HepG2 (cell line): ENCODE data around the gene CHST12. TPM values are rescaled to one million over a fixed set of nuclear protein-coding genes. Genes with fewer than 3 reads are reported as not detected.

Experiments used
- ATAC-seq: fragments of 200-7000 bp; cut with Tn5 transposase; 3 replicates; pipeline ENCODE4 v1.9.1; 2020; ENCODE audit warnings: mild to moderate bottlenecking, moderate library complexity
- BruUV-seq: library from RNA; stranded (reverse); fragments of 400-500 nt; replicated peaks from 2 replicates; lab custom pipeline; 2021; lab: Mats Ljungman, UMichigan
- CTCF ChIA-PET: fragments of 300-600 bp; formaldehyde crosslinking; extraction: SDS; loops from one replicate; lab custom pipeline; 2021; ENCODE audit warnings: low total read pairs, inconsistent platforms, low intra/inter-chr PET ratio; lab: Yijun Ruan, JAX
- POLR2A ChIA-PET: fragments of 350-600 bp; sonication (Branson Sonifier 250); formaldehyde crosslinking; loops from one replicate; lab custom pipeline; 2020; ENCODE audit warnings: antibody characterized with exemption, inconsistent platforms; lab: Yijun Ruan, JAX
- DNase-seq: peaks from one replicate; pipeline ENCODE4 v3.0.0-alpha.2; 2015; ENCODE audit warnings: low spot score
- FAIRE-seq: peaks from 3 replicates; lab custom pipeline; 2011; peaks lifted over from hg19 to GRCh38; lab: Jason Lieb, UNC
- H2AFZ ChIP-seq: one replicate; pipeline ENCODE4 v1.6.1; 2011; ENCODE audit warnings: low read length, inconsistent platforms
- H3K27ac ChIP-seq: fragments of 300-600 bp; 3 replicates; pipeline ENCODE4 v1.8.0; 2011; ENCODE audit warnings: mixed run types, mild to moderate bottlenecking, mixed read lengths, low read length, inconsistent platforms; ENCODE audit not compliant: insufficient read depth; ENCODE audit errors: extremely low read length
- H3K27me3 ChIP-seq, 2 experiments: fragments of 200-600 bp in 1 of 2; 2 replicates in 1 of 2; 3 replicates in 1 of 2; pipeline versions ENCODE4 v1.6.0 to v1.8.0; 2011; ENCODE audit warnings: low read length in 2 of 2, mild to moderate bottlenecking in 2 of 2, moderate library complexity in 2 of 2, inconsistent platforms in 1 of 2; ENCODE audit not compliant: insufficient read depth in 2 of 2, control insufficient read depth in 1 of 2
- H3K36me3 ChIP-seq, 2 experiments: fragments of 200-600 bp in 1 of 2; replicated peaks in 1 of 2; 2 replicates in 1 of 2; 3 replicates in 1 of 2; pipeline versions ENCODE4 v1.5.1 to v1.8.0; 2011; ENCODE audit warnings: low read length in 2 of 2, inconsistent platforms in 1 of 2; ENCODE audit not compliant: insufficient read depth in 2 of 2, control insufficient read depth in 1 of 2
- H3K4me1 ChIP-seq: 2 replicates; pipeline ENCODE4 v1.5.1; 2012; ENCODE audit warnings: low read length, inconsistent platforms; ENCODE audit not compliant: insufficient read depth
- H3K4me2 ChIP-seq: 2 replicates; pipeline ENCODE4 v1.6.0; 2011; ENCODE audit warnings: low read depth, low read length, inconsistent platforms
- H3K4me3 ChIP-seq, 3 experiments: fragments of 200-600 bp in 1 of 3; sonication (generic), shearing (Covaris generic) in 1 of 3; replicated peaks in 1 of 3; 2 replicates each; pipeline ENCODE4 v1.5.1; 2011 to 2016; ENCODE audit warnings: low read length in 3 of 3, inconsistent platforms in 2 of 3, low read depth in 2 of 3, mild to moderate bottlenecking in 2 of 3, control low read depth in 1 of 3, mixed read lengths in 1 of 3; ENCODE audit not compliant: insufficient read depth in 1 of 3
- H3K79me2 ChIP-seq: one replicate; pipeline ENCODE4 v1.6.1; 2011; ENCODE audit warnings: low read length, inconsistent platforms; ENCODE audit not compliant: insufficient read depth
- H3K9ac ChIP-seq: 2 replicates; pipeline ENCODE4 v1.6.0; 2011; ENCODE audit warnings: mild to moderate bottlenecking, low read depth, low read length, inconsistent platforms; ENCODE audit not compliant: insufficient read depth
- H3K9me3 ChIP-seq: 2 replicates; pipeline ENCODE4 v1.5.1; 2012; ENCODE audit warnings: mild to moderate bottlenecking, low read length
- H4K20me1 ChIP-seq: 2 replicates; pipeline ENCODE4 v1.6.0; 2011; ENCODE audit warnings: inconsistent platforms, mild to moderate bottlenecking, low read length, moderate library complexity; ENCODE audit not compliant: insufficient read depth
- ELF4 ChIP-seq: sonication (generic); formaldehyde crosslinking; IDR thresholded peaks from 2 replicates; pipeline ENCODE4 v1.5.0; 2020; ENCODE audit warnings: missing genetic modification reagents, mild to moderate bottlenecking, moderate library complexity, borderline replicate concordance
- HIC2 ChIP-seq: sonication (generic); formaldehyde crosslinking; IDR thresholded peaks from 2 replicates; pipeline ENCODE4 v1.9.0; 2022; ENCODE audit warnings: low read depth, missing genetic modification reagents
- HNRNPLL ChIP-seq: fragments of 200-400 bp; formaldehyde crosslinking; IDR thresholded peaks from 2 replicates; pipeline ENCODE4 v1.6.1; 2017; ENCODE audit warnings: mild to moderate bottlenecking, low read depth, low read length; ENCODE audit not compliant: poor library complexity, severe bottlenecking
- XRCC5 ChIP-seq: fragments of 200-400 bp; formaldehyde crosslinking; optimal IDR thresholded peaks from 2 replicates; pipeline ENCODE3; 2017; ENCODE audit warnings: mild to moderate bottlenecking, low read length
- ZNF34 ChIP-seq: sonication (generic); formaldehyde crosslinking; IDR thresholded peaks from 2 replicates; pipeline ENCODE4 v1.4.0; 2020; ENCODE audit warnings: mild to moderate bottlenecking, missing genetic modification reagents, borderline replicate concordance
- ZNF382 ChIP-seq: sonication (generic); formaldehyde crosslinking; IDR thresholded peaks from 2 replicates; pipeline ENCODE4 v1.5.0; 2020; ENCODE audit warnings: missing genetic modification reagents, mild to moderate bottlenecking, borderline replicate concordance
- WGBS: methylation state at CpG from one replicate; pipeline ENCODE4 v1.1.6; 2017; ENCODE audit warnings: low lambda C conversion rate; 5-methylcytosine and 5-hydroxymethylcytosine counted together
- in situ Hi-C: cut with HindIII; loops from 2 replicates; pipeline ENCODE4 v1.10.0; 2017; ENCODE audit warnings: low pct_unique_long_range_greater_than_20kb; ENCODE audit not compliant: extremely low pct_ligation_motif_present
- intact Hi-C: fragments of 100-400 bp; cut with micrococcal nuclease; formaldehyde crosslinking; loops from one replicate; pipeline ENCODE4 v1.10.0; 2022; ENCODE audit not compliant: unreplicated experiment
- polyA plus RNA-seq, 8 experiments: library from polyadenylated mRNA; depleted of rRNA in 3 of 8; stranded (reverse) in 7 of 8; unstranded in 1 of 8; fragments of >200 nt; fragmentation: Illumina TruSeq in 4 of 8; extraction: Trizol in 4 of 8; gene quantifications; 2 replicates each; pipeline versions ENCODE4 v1.2.1 to v1.2.3, GENCODE V29; 2011 to 2016; ENCODE audit warnings: low read depth in 4 of 8, missing spikeins in 1 of 8, mixed read lengths in 1 of 8; ENCODE audit not compliant: insufficient read depth in 1 of 8
- total RNA-seq, 5 experiments: library from RNA; depleted of rRNA; stranded (reverse); fragments of >200 nt; fragmentation: Illumina TruSeq; extraction: Trizol; gene quantifications; 2 replicates each; pipeline ENCODE4 v1.2.3, GENCODE V29; 2016; ENCODE audit warnings: low read depth in 1 of 5

The CHST12 gene
- total and polyA plus RNA-seq, 2 of the 13 experiments (the other 11 are each of a cell fraction or from before 2014, with no cell fraction given) = 6.4 to 15.8 TPM

- TF ChIP-seq HIC2 = peak; percentile 51; the same call in 1 of the 2 replicates
- peak; percentile 47 for TF ChIP-seq XRCC5
- TF ChIP-seq ELF4 (CRISPR knock-in tag) = no peak
- no peak for TF ChIP-seq ZNF382 (CRISPR knock-in tag)
These were observed 71.6 kb downstream of the CHST12 start (continued) for GRCh38 chr7:2474813-2475677.

- in situ Hi-C loops = no loop called here
- no peak overlapping the region for H2AFZ ChIP-seq
- ChIA-PET POLR2A (no interaction called here), CTCF (interaction anchor here (1.1 to 1.2 kb wide), 2 partner anchors 24 to 205 kb away, joined by 3 read pairs; no protein-coding TSS in a partner anchor)
- TF ChIP-seq HNRNPLL (peak; percentile 8), ZNF34 (CRISPR knock-in tag) (no peak)
- BruUV-seq = no TSS peak
- peaks cover 14 to 62% of the 10 kb centered on the region in 2 experiments for H3K27me3 ChIP-seq
- no peaks in the 10 kb centered on the region for H4K20me1 ChIP-seq
- ATAC-seq (no peak), DNase-seq (no peak), FAIRE-seq (no peak)
- no peak overlapping the region for H3K4me3 ChIP-seq
- peaks cover 50% of the 10 kb centered on the region for H3K4me1 ChIP-seq
- no peaks in the 10 kb centered on the region for H3K79me2 ChIP-seq
- H3K36me3 ChIP-seq = no peaks in the 10 kb centered on the region
- 40% methylated on average over 1 of the region's 18 CpGs for WGBS
- intact Hi-C loops = loop anchor here (5.0 to 10.0 kb wide), 2 partner anchors 47 to 89 kb away; no protein-coding TSS in a partner anchor
- H3K27ac ChIP-seq = no peak overlapping the region
- H3K9me3 ChIP-seq = no peaks in the 10 kb centered on the region
- no peak overlapping the region for H3K4me2 ChIP-seq
- no peak overlapping the region for H3K9ac ChIP-seq
These were observed 72.2 kb downstream of the CHST12 start for GRCh38 chr7:2475678-2476015.
